Spleen (tissue), 11 donors: Measurements from ENCODE around the gene ZKSCAN1. TPM values are rescaled to one million over a fixed set of nuclear protein-coding genes. Genes with fewer than 3 reads are reported as not detected.

Source experiments
- DNase-seq: peaks from one replicate; pipeline ENCODE4 v3.0.0-alpha.2; 2020
- H3K27ac ChIP-seq, 8 donors: fragments of 200-600 bp; sonication (generic) in 7 of 8; 1 replicate in 4 of 8; 2 replicates in 4 of 8; pipeline versions ENCODE4 v1.5.0 to v1.8.0; 2016 to 2021; ENCODE audit warnings: inconsistent platforms in 4 of 8, mild to moderate bottlenecking in 4 of 8, moderate library complexity in 1 of 8
- H3K27me3 ChIP-seq, 7 donors: fragments of 200-600 bp; sonication (generic) in 6 of 7; replicated peaks in 1 of 7; 1 replicate in 4 of 7; 2 replicates in 3 of 7; pipeline versions ENCODE4 v1.5.0 to v1.8.0; 2016 to 2021; ENCODE audit warnings: inconsistent platforms in 3 of 7, mild to moderate bottlenecking in 1 of 7
- H3K36me3 ChIP-seq, 6 donors: fragments of 200-600 bp; sonication (generic) in 5 of 6; 1 replicate in 4 of 6; 2 replicates in 2 of 6; pipeline versions ENCODE4 v1.5.0 to v1.8.0; 2016 to 2021; ENCODE audit warnings: inconsistent platforms in 2 of 6
- H3K4me1 ChIP-seq, 6 donors: fragments of 200-600 bp; sonication (generic) in 5 of 6; 1 replicate in 3 of 6; 2 replicates in 3 of 6; pipeline versions ENCODE4 v1.5.0 to v1.8.0; 2016 to 2021; ENCODE audit warnings: inconsistent platforms in 3 of 6
- H3K4me3 ChIP-seq, 8 donors: fragments of 200-600 bp; sonication (generic) in 7 of 8; 1 replicate in 4 of 8; 2 replicates in 4 of 8; pipeline versions ENCODE4 v1.5.0 to v1.8.0; 2016 to 2021; ENCODE audit warnings: inconsistent platforms in 4 of 8, mild to moderate bottlenecking in 4 of 8, moderate library complexity in 2 of 8
- H3K9me3 ChIP-seq, 8 donors: fragments of 200-600 bp; sonication (generic) in 7 of 8; 1 replicate in 4 of 8; 2 replicates in 4 of 8; pipeline versions ENCODE4 v1.5.0 to v1.8.0; 2016 to 2021; ENCODE audit warnings: inconsistent platforms in 4 of 8
- POLR2A ChIP-seq, 3 donors: fragments of 450-650 bp; IDR thresholded peaks; one replicate each; pipeline ENCODE4 v1.5.1; 2017; ENCODE audit warnings: antibody characterized with exemption in 3 of 3, mild to moderate bottlenecking in 1 of 3
- POLR2AphosphoS5 ChIP-seq, 3 donors: sonication (generic); formaldehyde crosslinking; IDR thresholded peaks; one replicate each; pipeline ENCODE4 v1.5.1; 2017; ENCODE audit warnings: antibody characterized with exemption in 3 of 3
- WGBS, 5 donors: extraction: QIAGEN DNeasy Blood & Tissue Kit in 3 of 5; methylation state at CpG; one replicate each; pipeline versions ENCODE4 v1.1.5 to v1.1.7; 2013 to 2018; 5-methylcytosine and 5-hydroxymethylcytosine counted together
- intact Hi-C: fragments of 100-400 bp; cut with DNase I; formaldehyde crosslinking; loops from one replicate; pipeline ENCODE4 v1.15.0; 2023; ENCODE audit warnings: low total_unique reads
- polyA plus RNA-seq, 3 donors: library from polyadenylated mRNA; stranded (reverse); fragments of 200-250 nt; gene quantifications; one replicate each; pipeline ENCODE4 v1.2.1, GENCODE V29; 2013
- total RNA-seq, 7 donors: library from RNA; depleted of rRNA in 3 of 7; stranded (reverse); fragments of >200 nt in 3 of 7; fragmentation: NEBNext Ultra II Directional in 4 of 7; extraction: Animal tissue kit (Norgen Biotek cat#: 25700) in 4 of 7; gene quantifications; one replicate each; pipeline versions ENCODE4 v1.1.0 to v1.2.1, GENCODE V29; 2016 to 2021
- TF ChIP-seq, protein P1 (sequence below), 11 experiments: fragments of 200-600 bp in 7 of 11; fragments of 450-650 bp in 4 of 11; sonication (generic) in 4 of 11; IDR thresholded peaks in 8 of 11; conservative IDR thresholded peaks in 3 of 11; 1 replicate in 7 of 11; 2 replicates in 4 of 11; pipeline versions ENCODE4 v1.4.0 to v1.8.0; 2016 to 2021; ENCODE audit warnings: antibody characterized with exemption in 11 of 11, inconsistent platforms in 4 of 11, mild to moderate bottlenecking in 1 of 11
- donor health status: healthy with polysubstance abuse.
- donor health status: DM: no; HTN: no; CAD: no; lungs with moderate emphysema.
- donor health status: DM: no; HTN: no; CAD: no.
- donor health status: Bipolar disorder and iron deficiency.
- donor health status: healthy.
- donor health status: DM: no; HTN: no; CAD: no.
- donor health status: DM: yes; HTN: yes; CAD: no.

The ZKSCAN1 gene
- total and polyA plus RNA-seq, 10 donors = 7.3 to 77.9 (median 32.7) TPM

DNA sequence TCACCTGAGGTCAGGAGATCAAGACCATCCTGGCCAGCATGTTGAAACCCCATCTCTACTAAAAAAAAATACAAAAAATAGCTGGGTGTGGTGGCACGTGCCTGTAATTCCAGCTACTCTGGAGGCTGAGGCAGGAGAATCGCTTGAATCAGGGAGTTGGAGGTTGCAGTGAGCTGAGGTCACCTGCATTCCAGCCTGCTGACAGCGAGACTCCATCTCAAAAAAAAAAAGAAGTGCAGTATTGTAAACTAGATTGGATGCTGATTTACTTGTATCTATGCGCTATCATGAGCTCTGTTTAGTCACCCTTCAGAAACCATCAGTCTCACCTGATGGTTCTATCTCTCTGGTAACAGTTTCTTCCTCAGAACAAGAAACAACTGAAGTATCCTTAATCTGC, 48.0 kb downstream of the ZKSCAN1 start:
- Histone ChIP-seq H3K27ac (no peak overlapping the region), H3K4me1 (peaks cover 0 to 10% (median 0%) of the 10 kb centered on the region in 6 donors), H3K36me3 (peaks cover 2 to 100% (median 31%) of the 10 kb centered on the region in 6 donors), H3K4me3 (no peak overlapping the region), H3K27me3 (no peaks in the 10 kb centered on the region), H3K9me3 (no peaks in the 10 kb centered on the region)
- WGBS, 5 donors = 89 to 96% (median 91%) methylated on average over 4 of the region's 4 CpGs
- no peak for DNase-seq
- intact Hi-C loops = no loop called here
- no peak for TF ChIP-seq POLR2AphosphoS5 (IDR thresholded peaks at IDR 0.05)
- TF ChIP-seq POLR2A (IDR thresholded peaks at IDR 0.05) = no peak
- TF ChIP-seq, protein P1, sequence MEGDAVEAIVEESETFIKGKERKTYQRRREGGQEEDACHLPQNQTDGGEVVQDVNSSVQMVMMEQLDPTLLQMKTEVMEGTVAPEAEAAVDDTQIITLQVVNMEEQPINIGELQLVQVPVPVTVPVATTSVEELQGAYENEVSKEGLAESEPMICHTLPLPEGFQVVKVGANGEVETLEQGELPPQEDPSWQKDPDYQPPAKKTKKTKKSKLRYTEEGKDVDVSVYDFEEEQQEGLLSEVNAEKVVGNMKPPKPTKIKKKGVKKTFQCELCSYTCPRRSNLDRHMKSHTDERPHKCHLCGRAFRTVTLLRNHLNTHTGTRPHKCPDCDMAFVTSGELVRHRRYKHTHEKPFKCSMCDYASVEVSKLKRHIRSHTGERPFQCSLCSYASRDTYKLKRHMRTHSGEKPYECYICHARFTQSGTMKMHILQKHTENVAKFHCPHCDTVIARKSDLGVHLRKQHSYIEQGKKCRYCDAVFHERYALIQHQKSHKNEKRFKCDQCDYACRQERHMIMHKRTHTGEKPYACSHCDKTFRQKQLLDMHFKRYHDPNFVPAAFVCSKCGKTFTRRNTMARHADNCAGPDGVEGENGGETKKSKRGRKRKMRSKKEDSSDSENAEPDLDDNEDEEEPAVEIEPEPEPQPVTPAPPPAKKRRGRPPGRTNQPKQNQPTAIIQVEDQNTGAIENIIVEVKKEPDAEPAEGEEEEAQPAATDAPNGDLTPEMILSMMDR (IDR thresholded peaks at IDR 0.05 in 8 of 11, conservative IDR thresholded peaks at IDR 0.05 in 3 of 11) = no peak

DNA sequence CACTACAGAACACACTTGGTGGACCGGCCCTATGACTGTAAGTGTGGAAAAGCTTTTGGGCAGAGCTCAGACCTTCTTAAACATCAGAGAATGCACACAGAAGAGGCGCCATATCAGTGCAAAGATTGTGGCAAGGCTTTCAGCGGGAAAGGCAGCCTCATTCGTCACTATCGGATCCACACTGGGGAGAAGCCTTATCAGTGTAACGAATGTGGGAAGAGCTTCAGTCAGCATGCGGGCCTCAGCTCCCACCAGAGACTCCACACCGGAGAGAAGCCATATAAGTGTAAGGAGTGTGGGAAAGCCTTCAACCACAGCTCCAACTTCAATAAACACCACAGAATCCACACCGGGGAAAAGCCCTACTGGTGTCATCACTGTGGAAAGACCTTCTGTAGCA, 48.8 kb downstream of the ZKSCAN1 start:
- no peak for TF ChIP-seq POLR2AphosphoS5 (IDR thresholded peaks at IDR 0.05)
- no peak for TF ChIP-seq POLR2A (IDR thresholded peaks at IDR 0.05)
- TF ChIP-seq, protein P1 (IDR thresholded peaks at IDR 0.05 in 8 of 11, conservative IDR thresholded peaks at IDR 0.05 in 3 of 11) = no peak
- Histone ChIP-seq H3K4me3 (no peak overlapping the region), H3K36me3 (peaks cover 2 to 100% (median 33%) of the 10 kb centered on the region in 6 donors), H3K27ac (no peak overlapping the region), H3K9me3 (peaks cover 0 to 1% (median 0%) of the 10 kb centered on the region in 8 donors), H3K4me1 (peaks cover 0 to 10% (median 0%) of the 10 kb centered on the region in 6 donors), H3K27me3 (no peaks in the 10 kb centered on the region)
- 88 to 96% (median 94%) methylated on average over 9 of the region's 9 CpGs for WGBS, 5 donors
- DNase-seq = no peak
- intact Hi-C loops = no loop called here

DNA sequence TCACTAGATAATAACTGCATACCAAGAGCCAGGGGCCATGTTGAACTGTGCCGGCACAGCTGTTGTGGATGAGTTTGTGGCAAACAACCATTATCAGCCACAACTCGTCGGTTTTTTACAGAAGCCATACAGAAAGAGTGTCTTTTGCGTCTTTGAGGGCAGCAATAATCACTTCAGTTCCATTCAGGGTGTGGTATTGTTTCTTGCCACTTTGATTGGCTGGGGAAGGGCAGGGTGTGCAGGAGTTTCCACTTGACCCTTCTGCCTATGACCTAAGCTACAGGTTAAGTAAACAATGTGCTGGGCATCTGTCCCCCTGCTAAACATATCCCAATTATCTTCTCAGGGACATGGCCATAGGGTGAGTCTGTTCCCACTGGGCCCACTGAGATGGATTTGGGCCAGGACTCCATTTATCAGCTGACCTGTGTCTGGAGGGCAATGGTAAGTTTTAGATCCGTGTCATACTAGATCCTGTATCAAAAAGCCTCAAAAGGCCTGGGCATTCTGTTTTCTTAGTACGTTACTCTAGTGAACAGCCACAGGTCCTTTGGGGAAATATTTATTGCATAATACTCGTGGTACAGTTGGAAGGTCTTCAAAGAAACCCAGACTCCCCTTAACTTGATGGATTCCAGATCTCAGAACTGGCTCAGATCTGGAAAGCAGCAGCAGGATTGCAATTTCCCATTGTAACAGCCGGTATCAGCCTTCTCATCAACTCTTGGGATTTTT, 50.2 kb downstream of the ZKSCAN1 start:
- H3K27ac ChIP-seq = peak overlapping the region in 6 of 8 donors; percentile 16 to 50 (median 44)
- peaks cover 8 to 100% (median 45%) of the 10 kb centered on the region in 6 donors for H3K36me3 ChIP-seq
- no peak for DNase-seq
- TF ChIP-seq POLR2AphosphoS5 (IDR thresholded peaks at IDR 0.05) (peak in 1 of 3 donors; percentile 40), POLR2A (IDR thresholded peaks at IDR 0.05) (no peak)
- 60 to 73% (median 68%) methylated on average over 8 of the region's 8 CpGs for WGBS, 5 donors
- H3K9me3 ChIP-seq = peaks cover 0 to 16% (median 11%) of the 10 kb centered on the region in 8 donors
- H3K27me3 ChIP-seq = no peaks in the 10 kb centered on the region
- peaks cover 0 to 10% (median 0%) of the 10 kb centered on the region in 6 donors for H3K4me1 ChIP-seq
- no peak overlapping the region for H3K4me3 ChIP-seq
- intact Hi-C loops = no loop called here

DNA sequence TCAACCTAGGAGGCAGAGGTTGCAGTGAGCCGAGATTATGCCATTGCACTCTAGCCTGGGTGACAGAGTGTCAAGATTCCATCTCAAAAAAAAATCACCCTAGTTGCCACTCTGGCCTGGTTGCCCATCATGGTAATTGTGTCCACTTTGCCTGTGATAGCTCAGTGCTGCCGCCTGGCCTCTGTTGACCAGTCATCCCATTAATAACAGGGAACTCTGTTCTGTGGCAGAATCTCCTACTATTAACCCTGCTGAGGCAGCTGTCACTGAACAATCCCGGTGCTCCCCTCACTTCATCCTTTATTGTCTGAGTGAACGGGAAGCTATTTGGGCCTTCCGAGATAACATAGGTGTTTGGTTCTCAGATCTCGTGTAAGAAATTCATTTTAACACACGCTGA, 51.6 kb downstream of the ZKSCAN1 start:
- H3K36me3 ChIP-seq = peaks cover 18 to 100% (median 58%) of the 10 kb centered on the region in 6 donors

More for the DNA sequence above, 51.6 kb downstream of the ZKSCAN1 start:
- TF ChIP-seq POLR2A (IDR thresholded peaks at IDR 0.05) (no peak), POLR2AphosphoS5 (IDR thresholded peaks at IDR 0.05) (no peak)
- TF ChIP-seq, protein P1 (IDR thresholded peaks at IDR 0.05 in 8 of 11, conservative IDR thresholded peaks at IDR 0.05 in 3 of 11) = no peak
- Histone ChIP-seq H3K9me3 (peaks cover 6 to 29% (median 24%) of the 10 kb centered on the region in 8 donors), H3K4me3 (no peak overlapping the region), H3K27ac (no peak overlapping the region), H3K4me1 (peaks cover 0 to 10% (median 0%) of the 10 kb centered on the region in 6 donors), H3K27me3 (no peaks in the 10 kb centered on the region)
- no peak for DNase-seq
- intact Hi-C loops = no loop called here
- WGBS, 5 donors = 91 to 96% (median 93%) methylated on average over 7 of the region's 7 CpGs
